Measurements from ENCODE around the gene GSE1.

DNA sequence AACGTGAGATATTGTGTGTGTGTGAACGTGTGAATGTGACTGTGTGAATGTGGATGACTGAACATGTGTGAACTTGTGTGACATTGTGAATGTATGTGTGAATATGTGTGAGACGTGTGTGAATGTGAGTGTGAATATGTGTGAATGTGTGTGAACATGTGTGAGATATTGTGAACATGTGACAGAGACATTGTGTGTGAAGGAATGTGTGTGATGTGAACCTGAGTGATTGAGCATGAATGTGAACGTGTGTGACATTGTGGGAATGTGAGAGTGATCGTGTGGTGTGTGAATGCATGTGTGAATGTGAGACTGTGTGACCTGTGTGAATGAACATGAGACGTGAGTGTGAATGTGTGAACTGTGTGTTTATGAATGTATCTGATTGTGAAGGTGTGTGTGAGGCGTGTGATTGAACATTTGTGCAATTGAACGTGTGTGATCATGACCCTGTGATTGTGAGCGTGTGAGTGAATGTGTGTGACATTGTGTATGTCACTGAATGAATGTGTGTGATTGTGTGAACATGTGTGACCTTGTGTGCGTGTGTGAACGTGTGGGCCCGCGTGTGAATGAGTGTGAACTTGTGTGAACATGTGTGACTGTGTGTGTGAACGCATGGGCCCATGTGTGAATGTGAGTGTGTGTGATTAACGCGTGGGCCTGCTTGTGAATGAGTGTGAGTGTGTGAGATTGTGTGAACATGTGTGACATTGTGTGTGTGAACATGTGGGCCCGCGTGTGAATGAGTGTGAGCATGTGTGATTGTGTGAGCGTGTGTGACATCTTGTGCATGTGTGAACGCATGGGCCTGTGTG is 23.2 kb upstream of the GSE1 start:
- TF ChIP-seq POLR2A (IDR thresholded peaks at IDR 0.05; ENCODE audit: low read depth, low read length) (no peak), TAF1 (IDR thresholded peaks at IDR 0.05; ENCODE audit: borderline replicate concordance, low read depth, low read length) (no peak)

All from GM12892 (cell line).